HTERT RPE-1 (cell line): Measurements from ENCODE around the gene TEX2.

Experiments used
- in situ Hi-C: fragments of 300-500 bp; cut with MboI; formaldehyde crosslinking; loops from 4 replicates; pipeline ENCODE4 v1.14.3; 2020; ENCODE audit warnings: low sequenced_read_pairs

Gene TEX2

GRCh38 chr17:64164596-64165285, 98.3 kb downstream of the TEX2 start:
- in situ Hi-C loops = no loop called here

GRCh38 chr17:64163468-64163867, 99.6 kb downstream of the TEX2 start:
- in situ Hi-C loops = no loop called here

GRCh38 chr17:64162554-64162953, 100.5 kb downstream of the TEX2 start:
- in situ Hi-C loops = no loop called here

GRCh38 chr17:64161380-64162176, 101.5 kb downstream of the TEX2 start:
- in situ Hi-C loops = no loop called here

- in situ Hi-C loops = no loop called here
Measured at GRCh38 chr17:64160378-64160777, 102.7 kb downstream of the TEX2 start.

- in situ Hi-C loops = no loop called here
Measured at GRCh38 chr17:64158831-64159590, 104.0 kb downstream of the TEX2 start.

GRCh38 chr17:64158406-64158805, 104.7 kb downstream of the TEX2 start:
- in situ Hi-C loops = no loop called here

GRCh38 chr17:64157669-64158180, 105.3 kb downstream of the TEX2 start:
- in situ Hi-C loops = no loop called here

- in situ Hi-C loops = no loop called here
Measured at GRCh38 chr17:64156670-64157069, 106.4 kb downstream of the TEX2 start.

GRCh38 chr17:64155751-64156544, 107.1 kb downstream of the TEX2 start:
- in situ Hi-C loops = no loop called here

- in situ Hi-C loops = no loop called here
Measured at GRCh38 chr17:64155129-64155528, 107.9 kb downstream of the TEX2 start.

GRCh38 chr17:64154717-64155116, 108.3 kb downstream of the TEX2 start:
- in situ Hi-C loops = no loop called here

- in situ Hi-C loops = no loop called here
Measured at GRCh38 chr17:64154313-64154695, 108.8 kb downstream of the TEX2 start.

- in situ Hi-C loops = no loop called here
Measured at GRCh38 chr17:64153565-64154312, 109.3 kb downstream of the TEX2 start.

GRCh38 chr17:64152428-64153125, 110.5 kb downstream of the TEX2 start:
- in situ Hi-C loops = no loop called here

GRCh38 chr17:64151016-64151368, 112.1 kb downstream of the TEX2 start:
- in situ Hi-C loops = no loop called here

GRCh38 chr17:64150237-64151015, 112.6 kb downstream of the TEX2 start:
- in situ Hi-C loops = no loop called here

- in situ Hi-C loops = no loop called here
Measured at GRCh38 chr17:64149196-64149595, 113.9 kb downstream of the TEX2 start.

GRCh38 chr17:64148699-64149098, 114.4 kb downstream of the TEX2 start:
- in situ Hi-C loops = no loop called here
